HepG2 (cell line): ENCODE results near the gene XCL2. TPM values are rescaled to one million over a fixed set of nuclear protein-coding genes. Genes with fewer than 3 reads are reported as not detected.

ENCODE experiments used
- AGO2 ChIP-seq: fragments of 200-400 bp; formaldehyde crosslinking; optimal IDR thresholded peaks from 2 replicates; pipeline ENCODE3; 2017; ENCODE audit warnings: mild to moderate bottlenecking, low read depth, low read length, moderate library complexity
- ARID5B ChIP-seq: IDR thresholded peaks from 2 replicates; pipeline ENCODE4 v1.4.0; 2020; ENCODE audit warnings: mild to moderate bottlenecking, missing genetic modification reagents
- ARNTL ChIP-seq: sonication (generic); formaldehyde crosslinking; IDR thresholded peaks from 2 replicates; pipeline ENCODE4 v1.4.0; 2020; ENCODE audit warnings: mild to moderate bottlenecking, missing genetic modification reagents
- ATF7 ChIP-seq, 2 experiments: fragments of 450-650 bp in 1 of 2; sonication (generic) in 1 of 2; formaldehyde crosslinking in 1 of 2; IDR thresholded peaks; 2 replicates each; pipeline versions ENCODE4 v1.4.0 to v1.6.1; 2016 to 2020; ENCODE audit warnings: antibody characterized with exemption in 1 of 2, mild to moderate bottlenecking in 1 of 2, missing genetic modification reagents in 1 of 2
- CREM ChIP-seq, 2 experiments: sonication (generic) in 1 of 2; formaldehyde crosslinking in 1 of 2; IDR thresholded peaks; 2 replicates each; pipeline versions ENCODE4 v1.4.0 to v1.6.1; 2016 to 2020; ENCODE audit warnings: antibody characterized with exemption in 1 of 2, mild to moderate bottlenecking in 1 of 2, missing genetic modification reagents in 1 of 2
- FOXA3 ChIP-seq: IDR thresholded peaks from 2 replicates; pipeline ENCODE4 v1.6.1; 2016; ENCODE audit warnings: missing genetic modification reagents, missing compliant biosample characterization
- HMG20A ChIP-seq: IDR thresholded peaks from 2 replicates; pipeline ENCODE4 v1.6.1; 2016; ENCODE audit warnings: borderline replicate concordance
- IRF2 ChIP-seq: IDR thresholded peaks from 2 replicates; pipeline ENCODE4 v1.6.1; 2018; ENCODE audit warnings: missing genetic modification reagents, missing compliant biosample characterization
- KIAA2018 ChIP-seq: sonication (generic); formaldehyde crosslinking; IDR thresholded peaks from 2 replicates; pipeline ENCODE4 v1.5.0; 2020; ENCODE audit warnings: mild to moderate bottlenecking, missing genetic modification reagents, borderline replicate concordance
- NKX3-1 ChIP-seq: sonication (generic); formaldehyde crosslinking; IDR thresholded peaks from 2 replicates; pipeline ENCODE4 v1.5.0; 2020; ENCODE audit warnings: missing genetic modification reagents
- PHF21A ChIP-seq: sonication (generic); formaldehyde crosslinking; IDR thresholded peaks from 2 replicates; pipeline ENCODE4 v1.5.0; 2020; ENCODE audit warnings: mild to moderate bottlenecking, missing genetic modification reagents
- SALL2 ChIP-seq: sonication (generic); formaldehyde crosslinking; IDR thresholded peaks from 2 replicates; pipeline ENCODE4 v1.8.1; 2023; ENCODE audit warnings: mild to moderate bottlenecking, missing genetic modification reagents, inconsistent platforms
- ZFP82 ChIP-seq: sonication (generic); formaldehyde crosslinking; IDR thresholded peaks from 2 replicates; pipeline ENCODE4 v1.5.1; 2020; ENCODE audit warnings: mild to moderate bottlenecking, missing genetic modification reagents, borderline replicate concordance
- ZNF17 ChIP-seq: sonication (generic); formaldehyde crosslinking; IDR thresholded peaks from 2 replicates; pipeline ENCODE4 v1.5.0; 2020; ENCODE audit warnings: mild to moderate bottlenecking, missing genetic modification reagents
- ZNF260 ChIP-seq: sonication (generic); formaldehyde crosslinking; IDR thresholded peaks from 2 replicates; pipeline ENCODE4 v1.4.0; 2020; ENCODE audit warnings: missing genetic modification reagents, low read depth, mild to moderate bottlenecking, borderline replicate concordance
- ZNF3 ChIP-seq: IDR thresholded peaks from 2 replicates; pipeline ENCODE4 v1.7.0; 2017; ENCODE audit warnings: inconsistent platforms
- ZNF569 ChIP-seq: sonication (generic); formaldehyde crosslinking; IDR thresholded peaks from 2 replicates; pipeline ENCODE4 v1.5.0; 2020; ENCODE audit warnings: mild to moderate bottlenecking, missing genetic modification reagents, moderate library complexity, borderline replicate concordance
- ZNF691 ChIP-seq: sonication (generic); formaldehyde crosslinking; IDR thresholded peaks from 2 replicates; pipeline ENCODE4 v1.4.0; 2020; ENCODE audit warnings: missing genetic modification reagents, low read depth, mild to moderate bottlenecking, borderline replicate concordance
- polyA plus RNA-seq, 8 experiments: library from polyadenylated mRNA; depleted of rRNA in 3 of 8; stranded (reverse) in 7 of 8; unstranded in 1 of 8; fragments of >200 nt; fragmentation: Illumina TruSeq in 4 of 8; extraction: Trizol in 4 of 8; gene quantifications; 2 replicates each; pipeline versions ENCODE4 v1.2.1 to v1.2.3, GENCODE V29; 2011 to 2016; ENCODE audit warnings: low read depth in 4 of 8, missing spikeins in 1 of 8, mixed read lengths in 1 of 8; ENCODE audit not compliant: insufficient read depth in 1 of 8
- total RNA-seq, 5 experiments: library from RNA; depleted of rRNA; stranded (reverse); fragments of >200 nt; fragmentation: Illumina TruSeq; extraction: Trizol; gene quantifications; 2 replicates each; pipeline ENCODE4 v1.2.3, GENCODE V29; 2016; ENCODE audit warnings: low read depth in 1 of 5

Gene XCL2
- total and polyA plus RNA-seq, 2 of the 13 experiments (the other 11 are each of a cell fraction or from before 2014, with no cell fraction given): 0.50 TPM; not detected in 1

- TF ChIP-seq KIAA2018: no peak
- peak; percentile 65 for TF ChIP-seq CREM (IDR thresholded peaks at IDR 0.05)
- TF ChIP-seq CREM (CRISPR knock-in tag; IDR thresholded peaks at IDR 0.05): no peak
- peak; percentile 37; the same call in 1 of the 2 replicates for TF ChIP-seq IRF2 (CRISPR knock-in tag)
- TF ChIP-seq NKX3-1 (CRISPR knock-in tag): no peak
- TF ChIP-seq PHF21A (CRISPR knock-in tag): no peak
- TF ChIP-seq ATF7 (IDR thresholded peaks at IDR 0.05): peak; percentile 35; the same call in 1 of the 2 replicates
- no peak for TF ChIP-seq ATF7 (CRISPR knock-in tag; IDR thresholded peaks at IDR 0.05)
- TF ChIP-seq ZNF691 (CRISPR knock-in tag): no peak
- TF ChIP-seq FOXA3: peak; percentile 92
- no peak for TF ChIP-seq ZNF569 (CRISPR knock-in tag)
- TF ChIP-seq ARNTL (CRISPR knock-in tag): no peak
- TF ChIP-seq ZNF260 (CRISPR knock-in tag): no peak
- TF ChIP-seq HMG20A (CRISPR knock-in tag): peak; percentile 77; the same call in 1 of the 2 replicates
- TF ChIP-seq SALL2 (CRISPR knock-in tag): no peak
- no peak for TF ChIP-seq ZNF17 (CRISPR knock-in tag)
- TF ChIP-seq AGO2: no peak
- TF ChIP-seq ZFP82 (CRISPR knock-in tag): no peak
- TF ChIP-seq ZNF3 (CRISPR knock-in tag): peak; percentile 92
- TF ChIP-seq ARID5B (CRISPR knock-in tag): peak; percentile 95
Measured at GRCh38 chr1:168551688-168552087, 7.9 kb upstream of the XCL2 start (continued).
